ENCODE data around the gene TPPP3. TPM values are rescaled to one million over a fixed set of nuclear protein-coding genes. Genes with fewer than 3 reads are reported as not detected.

TPPP3 gene
- total RNA-seq, 4 donors from 2014 or later, result 14.8 to 111 (median 55.0) TPM

DNA sequence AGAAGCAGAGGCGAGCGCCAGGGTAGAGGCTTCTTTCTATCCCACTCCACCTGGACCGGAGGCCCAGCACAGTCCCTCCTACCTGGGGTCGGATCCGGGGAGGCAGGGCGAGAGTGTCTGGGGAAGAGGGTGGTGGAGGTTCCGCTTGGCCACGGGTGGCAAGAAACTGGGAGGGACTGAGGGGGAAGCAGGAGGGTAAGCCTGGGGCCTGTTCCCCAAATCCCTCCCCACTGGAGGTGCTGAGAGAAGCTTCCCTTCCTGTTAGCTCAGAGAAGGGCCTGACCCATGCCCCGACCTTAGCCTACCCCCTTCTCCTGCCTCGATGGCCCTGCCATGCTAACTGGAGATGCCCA lies 1.8 kb upstream of the TPPP3 start:
- H3K4me3 ChIP-seq, result no peak overlapping the region
- H3K27ac ChIP-seq, result peak overlapping the region in 3 of 4 donors; percentile 87 to 89 (median 88)
- 20 to 87% methylated on average over 1 to 3 of the region's 10 CpGs for whole genome bisulfite sequencing, 2 donors (ENCODE audit: low coverage in 1 of 2)
- H3K36me3 ChIP-seq, result no peaks in the 10 kb centered on the region
- H3K4me1 ChIP-seq, result peaks cover 3 to 96% (median 65%) of the 10 kb centered on the region in 3 donors
- no peaks in the 10 kb centered on the region for H3K9me3 ChIP-seq
- TF ChIP-seq EP300 (IDR thresholded peaks at IDR 0.05), result no peak
- TF ChIP-seq POLR2A (IDR thresholded peaks at IDR 0.05), result no peak
- no peak for ATAC-seq
- no peaks in the 10 kb centered on the region for H3K27me3 ChIP-seq

DNA sequence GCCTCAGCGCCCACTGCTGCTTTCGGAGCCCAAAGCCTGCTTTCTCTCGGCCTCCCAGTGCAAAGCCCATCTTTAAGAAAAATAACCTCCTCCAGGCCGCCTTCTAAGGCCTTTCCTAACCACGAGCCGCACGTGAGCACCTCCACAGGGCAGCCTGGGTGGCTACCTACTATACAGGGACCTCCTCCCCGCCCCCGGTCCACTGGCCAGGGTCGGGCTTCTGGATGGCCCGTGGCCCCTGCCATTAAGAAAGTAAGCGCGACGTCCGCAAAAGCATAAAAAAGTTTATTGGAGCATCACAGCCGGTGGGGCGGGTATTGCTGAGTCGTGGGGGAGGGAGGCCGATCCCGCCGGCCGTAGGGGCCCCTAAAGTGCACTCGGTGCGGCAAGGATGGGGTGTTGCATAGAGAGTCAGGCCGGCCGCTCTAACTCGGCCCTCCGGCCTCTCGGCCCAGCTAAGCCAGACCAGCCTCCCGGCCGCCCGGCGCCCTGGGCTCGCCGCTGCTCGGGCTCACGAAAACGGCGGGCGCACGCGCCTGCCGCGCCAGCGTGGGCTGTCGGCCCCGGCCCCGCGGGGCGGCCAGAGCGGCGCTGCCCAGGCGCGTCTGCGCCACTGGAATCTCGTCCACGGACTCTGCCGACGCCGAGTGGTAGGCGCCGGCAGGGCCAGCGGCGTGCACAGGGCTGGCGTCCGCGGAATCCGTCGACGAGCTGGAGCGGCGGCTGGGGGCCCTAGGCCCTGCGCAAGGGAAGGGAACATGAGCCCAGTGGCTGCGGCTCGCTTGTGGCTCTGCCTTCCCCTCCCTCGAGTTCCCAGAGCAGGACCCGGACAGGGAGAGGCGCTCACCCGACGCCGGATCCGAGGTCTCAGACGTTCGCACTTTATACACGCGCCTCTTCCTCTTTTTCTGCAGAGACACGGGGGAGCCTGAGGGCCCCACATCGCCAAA lies 1.1 kb upstream of the TPPP3 start:
- no peaks in the 10 kb centered on the region for H3K27me3 ChIP-seq
- H3K4me1 ChIP-seq, result peaks cover 3 to 96% (median 67%) of the 10 kb centered on the region in 3 donors
- WGBS, 2 donors (ENCODE audit: low coverage in 1 of 2), result 53 to 74% methylated on average over 11 to 12 of the region's 88 CpGs
- no peak for TF ChIP-seq POLR2AphosphoS5 (IDR thresholded peaks at IDR 0.05)
- peak in 1 of 2 donors; percentile 20 for TF ChIP-seq POLR2A (IDR thresholded peaks at IDR 0.05)
- TF ChIP-seq, protein P1, sequence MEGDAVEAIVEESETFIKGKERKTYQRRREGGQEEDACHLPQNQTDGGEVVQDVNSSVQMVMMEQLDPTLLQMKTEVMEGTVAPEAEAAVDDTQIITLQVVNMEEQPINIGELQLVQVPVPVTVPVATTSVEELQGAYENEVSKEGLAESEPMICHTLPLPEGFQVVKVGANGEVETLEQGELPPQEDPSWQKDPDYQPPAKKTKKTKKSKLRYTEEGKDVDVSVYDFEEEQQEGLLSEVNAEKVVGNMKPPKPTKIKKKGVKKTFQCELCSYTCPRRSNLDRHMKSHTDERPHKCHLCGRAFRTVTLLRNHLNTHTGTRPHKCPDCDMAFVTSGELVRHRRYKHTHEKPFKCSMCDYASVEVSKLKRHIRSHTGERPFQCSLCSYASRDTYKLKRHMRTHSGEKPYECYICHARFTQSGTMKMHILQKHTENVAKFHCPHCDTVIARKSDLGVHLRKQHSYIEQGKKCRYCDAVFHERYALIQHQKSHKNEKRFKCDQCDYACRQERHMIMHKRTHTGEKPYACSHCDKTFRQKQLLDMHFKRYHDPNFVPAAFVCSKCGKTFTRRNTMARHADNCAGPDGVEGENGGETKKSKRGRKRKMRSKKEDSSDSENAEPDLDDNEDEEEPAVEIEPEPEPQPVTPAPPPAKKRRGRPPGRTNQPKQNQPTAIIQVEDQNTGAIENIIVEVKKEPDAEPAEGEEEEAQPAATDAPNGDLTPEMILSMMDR (IDR thresholded peaks at IDR 0.05), result no peak
- peak overlapping the region; percentile 60 to 89 (median 88) for H3K27ac ChIP-seq
- peak overlapping the region in 1 of 2 donors; percentile 63 for H3K4me3 ChIP-seq
- no peaks in the 10 kb centered on the region for H3K9me3 ChIP-seq
- ATAC-seq, result no peak
- no peaks in the 10 kb centered on the region for H3K36me3 ChIP-seq

DNA sequence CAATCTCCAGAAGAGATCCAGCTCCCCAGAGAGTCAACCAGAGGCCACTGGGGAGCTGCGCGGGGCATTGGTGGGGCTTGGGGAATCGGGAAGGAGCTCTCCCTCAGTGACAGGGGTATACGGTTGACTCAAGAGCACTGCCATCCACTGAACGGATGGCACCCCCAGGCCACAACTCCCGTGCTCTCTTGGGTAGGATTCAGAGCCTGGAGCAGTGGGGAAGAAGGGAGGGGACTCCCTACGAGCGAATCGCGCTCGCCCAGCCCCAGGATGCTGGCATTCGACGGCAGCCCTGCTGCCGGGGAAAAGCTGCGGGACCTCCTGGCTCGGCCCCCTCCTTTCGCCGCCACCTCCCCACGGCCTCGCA lies 473 bp upstream of the TPPP3 start:
- ATAC-seq, result no peak
- WGBS, 2 donors (ENCODE audit: low coverage in 1 of 2), result 60% methylated on average over 1 of the region's 20 CpGs; no CpG with 5 or more reads in 1 of the 2 donors
- peaks cover 3 to 94% (median 63%) of the 10 kb centered on the region in 3 donors for H3K4me1 ChIP-seq
- peak overlapping the region; percentile 52 to 63 for H3K4me3 ChIP-seq
- no peaks in the 10 kb centered on the region for H3K9me3 ChIP-seq
- H3K36me3 ChIP-seq, result no peaks in the 10 kb centered on the region
- no peaks in the 10 kb centered on the region for H3K27me3 ChIP-seq
- TF ChIP-seq, protein P1 (IDR thresholded peaks at IDR 0.05), result no peak
- no peak for TF ChIP-seq POLR2A (IDR thresholded peaks at IDR 0.05)
- TF ChIP-seq POLR2AphosphoS5 (IDR thresholded peaks at IDR 0.05), result no peak
- TF ChIP-seq EP300 (IDR thresholded peaks at IDR 0.05), result no peak
- H3K27ac ChIP-seq, result peak overlapping the region; percentile 60 to 89 (median 88)

DNA sequence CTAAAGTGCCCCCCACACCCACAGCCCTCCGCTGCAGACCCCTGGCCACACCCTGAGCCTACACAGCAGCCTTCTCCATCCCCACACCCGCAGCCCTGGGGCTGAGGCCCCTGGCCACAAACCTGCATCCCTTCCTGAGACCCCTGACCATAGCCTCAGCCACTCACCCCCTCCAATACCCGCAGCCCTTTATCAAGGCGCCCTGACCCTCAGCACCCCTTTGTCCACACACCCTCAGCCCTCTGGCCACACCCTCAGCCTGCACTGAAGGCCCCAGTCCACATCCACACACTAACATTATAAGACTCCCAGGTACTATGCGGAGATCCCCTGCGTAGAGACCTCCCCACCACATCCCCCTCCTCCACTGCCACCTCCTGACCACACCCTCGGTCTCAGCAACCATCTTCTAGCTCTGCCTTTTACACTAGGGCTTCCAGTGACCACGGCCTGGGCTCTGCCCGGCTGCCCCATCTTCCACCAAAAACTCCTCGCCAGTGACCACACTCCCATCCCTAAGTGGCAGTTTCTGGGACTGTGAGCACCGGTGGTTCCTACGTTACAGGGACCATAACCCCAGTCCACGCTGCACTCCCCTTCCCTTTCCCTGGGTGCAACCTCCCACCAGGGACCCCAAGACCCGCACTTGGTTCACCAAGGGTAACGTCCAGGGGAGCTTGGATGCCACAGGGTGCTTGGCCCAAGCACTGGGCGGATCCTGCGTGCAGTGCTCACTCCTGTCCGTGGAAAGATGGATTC lies 818 bp downstream of the TPPP3 start:
- TF ChIP-seq POLR2AphosphoS5 (IDR thresholded peaks at IDR 0.05), result no peak
- TF ChIP-seq, protein P1 (IDR thresholded peaks at IDR 0.05), result no peak
- WGBS, 2 donors (ENCODE audit: low coverage in 1 of 2), result 30 to 51% methylated on average over 4 to 5 of the region's 18 CpGs
- H3K27ac ChIP-seq, result peak overlapping the region; percentile 60 to 89 (median 88)
- no peak for ATAC-seq
- H3K36me3 ChIP-seq, result no peaks in the 10 kb centered on the region
- no peaks in the 10 kb centered on the region for H3K27me3 ChIP-seq
- H3K9me3 ChIP-seq, result no peaks in the 10 kb centered on the region
- H3K4me1 ChIP-seq, result peaks cover 3 to 83% (median 62%) of the 10 kb centered on the region in 3 donors
- H3K4me3 ChIP-seq, result peak overlapping the region; percentile 52 to 63

Data from gastroesophageal sphincter (tissue), 4 donors.